SK-N-SH treated with all-trans-retinoic acid at 6 μM for 48 hours (cell line): ENCODE measurements around the gene SLC28A1.

Experiments
- ARNTL ChIP-seq: fragments of 450-650 bp; formaldehyde crosslinking; IDR thresholded peaks from 2 replicates; pipeline ENCODE4 v1.5.0; 2020; ENCODE audit warnings: low read depth, mild to moderate bottlenecking, moderate library complexity, borderline replicate concordance
- CSDC2 ChIP-seq: fragments of 250-450 bp; sonication (Bioruptor Pico); IDR thresholded peaks from 2 replicates; pipeline ENCODE4 v1.5.0; 2020; ENCODE audit warnings: mild to moderate bottlenecking, moderate library complexity
- ESRRG ChIP-seq: fragments of 250-450 bp; sonication (Bioruptor Pico); IDR thresholded peaks from 2 replicates; pipeline ENCODE4 v1.6.1; 2021; ENCODE audit warnings: mild to moderate bottlenecking
- ISL1 ChIP-seq: fragments of 250-450 bp; sonication (Bioruptor Pico); IDR thresholded peaks from 2 replicates; pipeline ENCODE4 v2.1.2; 2022; ENCODE audit warnings: mild to moderate bottlenecking, moderate library complexity
- POU6F1 ChIP-seq: fragments of 250-450 bp; sonication (Bioruptor Pico); IDR thresholded peaks from 2 replicates; pipeline ENCODE4 v1.8.0; 2021; ENCODE audit warnings: low read depth, mild to moderate bottlenecking, moderate library complexity, borderline replicate concordance
- PPARA ChIP-seq: fragments of 250-450 bp; sonication (Bioruptor Pico); IDR thresholded peaks from 2 replicates; pipeline ENCODE4 v1.5.0; 2020; ENCODE audit warnings: mild to moderate bottlenecking, borderline replicate concordance
- RARB ChIP-seq: fragments of 250-450 bp; sonication (Bioruptor Pico); IDR thresholded peaks from 2 replicates; pipeline ENCODE4 v1.8.0; 2021; ENCODE audit warnings: mild to moderate bottlenecking, moderate library complexity
- TSHZ2 ChIP-seq: fragments of 250-450 bp; sonication (Bioruptor Pico); IDR thresholded peaks from 2 replicates; pipeline ENCODE4 v1.5.0; 2020; ENCODE audit warnings: mild to moderate bottlenecking, moderate library complexity
- ZC3H10 ChIP-seq: fragments of 250-450 bp; sonication (Bioruptor Pico); IDR thresholded peaks from 2 replicates; pipeline ENCODE4 v1.5.1; 2021; ENCODE audit warnings: mild to moderate bottlenecking, moderate library complexity
- ZFP3 ChIP-seq: fragments of 250-450 bp; sonication (Bioruptor Pico); IDR thresholded peaks from 2 replicates; pipeline ENCODE4 v1.5.0; 2020; ENCODE audit warnings: mild to moderate bottlenecking, moderate library complexity
- TF ChIP-seq, protein P1 (sequence below): fragments of 250-450 bp; sonication (Bioruptor Pico); IDR thresholded peaks from 2 replicates; pipeline ENCODE4 v1.8.0; 2020; ENCODE audit warnings: mild to moderate bottlenecking, moderate library complexity, borderline replicate concordance
- TF ChIP-seq, protein P2 (sequence below): fragments of 250-450 bp; sonication (Bioruptor Pico); IDR thresholded peaks from 2 replicates; pipeline ENCODE4 v1.5.1; 2020; ENCODE audit warnings: low read depth, mild to moderate bottlenecking, moderate library complexity

DNA sequence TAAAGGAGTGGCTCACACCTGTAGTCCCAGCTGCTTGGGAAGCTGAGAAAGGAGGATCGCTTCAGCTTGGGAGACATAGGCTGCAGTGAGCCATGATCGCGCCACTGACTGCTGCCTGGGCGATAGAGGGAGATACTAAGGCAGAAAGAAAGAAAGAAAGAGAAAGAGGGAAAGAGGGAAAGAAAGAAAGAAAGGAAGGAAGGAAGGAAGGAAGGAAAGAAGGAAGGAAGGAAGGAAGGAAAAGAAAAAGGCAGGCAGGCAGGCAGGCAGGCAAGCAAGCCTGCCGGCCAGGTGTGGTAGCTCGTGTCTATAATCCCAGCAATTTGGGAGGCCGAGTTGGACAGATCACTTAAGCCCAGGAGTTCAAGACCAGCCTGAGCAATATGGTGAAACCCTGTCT lies 15.3 kb downstream of the SLC28A1 start:
- TF ChIP-seq, protein P1, sequence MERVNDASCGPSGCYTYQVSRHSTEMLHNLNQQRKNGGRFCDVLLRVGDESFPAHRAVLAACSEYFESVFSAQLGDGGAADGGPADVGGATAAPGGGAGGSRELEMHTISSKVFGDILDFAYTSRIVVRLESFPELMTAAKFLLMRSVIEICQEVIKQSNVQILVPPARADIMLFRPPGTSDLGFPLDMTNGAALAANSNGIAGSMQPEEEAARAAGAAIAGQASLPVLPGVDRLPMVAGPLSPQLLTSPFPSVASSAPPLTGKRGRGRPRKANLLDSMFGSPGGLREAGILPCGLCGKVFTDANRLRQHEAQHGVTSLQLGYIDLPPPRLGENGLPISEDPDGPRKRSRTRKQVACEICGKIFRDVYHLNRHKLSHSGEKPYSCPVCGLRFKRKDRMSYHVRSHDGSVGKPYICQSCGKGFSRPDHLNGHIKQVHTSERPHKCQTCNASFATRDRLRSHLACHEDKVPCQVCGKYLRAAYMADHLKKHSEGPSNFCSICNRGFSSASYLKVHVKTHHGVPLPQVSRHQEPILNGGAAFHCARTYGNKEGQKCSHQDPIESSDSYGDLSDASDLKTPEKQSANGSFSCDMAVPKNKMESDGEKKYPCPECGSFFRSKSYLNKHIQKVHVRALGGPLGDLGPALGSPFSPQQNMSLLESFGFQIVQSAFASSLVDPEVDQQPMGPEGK (CRISPR knock-in tag) = no peak
- TF ChIP-seq CSDC2 (CRISPR knock-in tag) = no peak
- TF ChIP-seq RARB (CRISPR knock-in tag) = no peak
- no peak for TF ChIP-seq ISL1 (CRISPR knock-in tag)
- TF ChIP-seq, protein P2, sequence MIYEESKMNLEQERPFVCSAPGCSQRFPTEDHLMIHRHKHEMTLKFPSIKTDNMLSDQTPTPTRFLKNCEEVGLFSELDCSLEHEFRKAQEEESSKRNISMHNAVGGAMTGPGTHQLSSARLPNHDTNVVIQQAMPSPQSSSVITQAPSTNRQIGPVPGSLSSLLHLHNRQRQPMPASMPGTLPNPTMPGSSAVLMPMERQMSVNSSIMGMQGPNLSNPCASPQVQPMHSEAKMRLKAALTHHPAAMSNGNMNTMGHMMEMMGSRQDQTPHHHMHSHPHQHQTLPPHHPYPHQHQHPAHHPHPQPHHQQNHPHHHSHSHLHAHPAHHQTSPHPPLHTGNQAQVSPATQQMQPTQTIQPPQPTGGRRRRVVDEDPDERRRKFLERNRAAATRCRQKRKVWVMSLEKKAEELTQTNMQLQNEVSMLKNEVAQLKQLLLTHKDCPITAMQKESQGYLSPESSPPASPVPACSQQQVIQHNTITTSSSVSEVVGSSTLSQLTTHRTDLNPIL (CRISPR knock-in tag) = no peak
- no peak for TF ChIP-seq ARNTL (CRISPR knock-in tag)
- TF ChIP-seq POU6F1 = no peak
- TF ChIP-seq ZFP3 = no peak
- TF ChIP-seq TSHZ2 (CRISPR knock-in tag) = no peak
- no peak for TF ChIP-seq ZC3H10 (CRISPR knock-in tag)
- no peak for TF ChIP-seq PPARA (CRISPR knock-in tag)
- TF ChIP-seq ESRRG (CRISPR knock-in tag) = no peak
